Activated T-cell treated with anti-CD3 and anti-CD28 coated beads for 1 hour (primary cell): ENCODE measurements around the gene ADTRP.

Experiments
- DNase-seq: peaks from one replicate; pipeline ENCODE4 v3.0.0-alpha.2; 2020; ENCODE audit warnings: low read depth

The ADTRP gene, protein sequence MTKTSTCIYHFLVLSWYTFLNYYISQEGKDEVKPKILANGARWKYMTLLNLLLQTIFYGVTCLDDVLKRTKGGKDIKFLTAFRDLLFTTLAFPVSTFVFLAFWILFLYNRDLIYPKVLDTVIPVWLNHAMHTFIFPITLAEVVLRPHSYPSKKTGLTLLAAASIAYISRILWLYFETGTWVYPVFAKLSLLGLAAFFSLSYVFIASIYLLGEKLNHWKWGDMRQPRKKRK

DNA sequence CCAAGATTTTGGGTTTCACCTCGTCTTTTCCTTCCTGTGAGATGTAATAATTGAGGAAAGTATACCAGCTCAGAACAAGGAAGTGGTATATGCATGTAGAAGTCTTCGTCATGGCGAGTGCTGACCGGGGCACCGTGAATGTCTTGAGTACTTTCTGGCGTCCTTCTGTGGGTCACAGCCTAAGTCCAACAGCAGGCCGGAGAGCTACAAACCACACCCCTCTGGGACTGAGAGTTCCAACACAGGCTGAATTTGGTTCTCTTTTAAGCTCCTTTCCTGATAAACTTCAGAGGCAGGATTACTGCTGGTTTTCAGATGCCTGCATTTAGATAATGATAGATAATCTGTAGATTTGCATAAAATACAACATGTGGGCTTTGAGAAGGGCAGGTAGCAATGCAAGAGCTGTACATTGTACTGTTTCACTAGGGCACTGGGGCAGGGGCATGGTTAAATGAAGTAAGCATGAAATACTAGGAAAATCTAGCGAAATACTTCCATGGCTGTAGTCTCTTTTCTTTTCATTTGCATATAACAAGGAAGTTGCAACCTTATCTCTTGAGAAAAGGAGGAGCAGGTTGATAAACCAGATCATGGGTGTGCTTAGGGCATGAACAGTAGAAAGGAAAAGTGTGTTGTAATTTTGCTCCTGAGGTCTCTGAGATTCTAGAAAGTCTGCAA is at the start of gene ADTRP:
ADTRP (minus strand) TSS at position 156 of the 681 bp plus-strand sequence; CDS start at position 112, 44 bp downstream.
- no peak for DNase-seq

DNA sequence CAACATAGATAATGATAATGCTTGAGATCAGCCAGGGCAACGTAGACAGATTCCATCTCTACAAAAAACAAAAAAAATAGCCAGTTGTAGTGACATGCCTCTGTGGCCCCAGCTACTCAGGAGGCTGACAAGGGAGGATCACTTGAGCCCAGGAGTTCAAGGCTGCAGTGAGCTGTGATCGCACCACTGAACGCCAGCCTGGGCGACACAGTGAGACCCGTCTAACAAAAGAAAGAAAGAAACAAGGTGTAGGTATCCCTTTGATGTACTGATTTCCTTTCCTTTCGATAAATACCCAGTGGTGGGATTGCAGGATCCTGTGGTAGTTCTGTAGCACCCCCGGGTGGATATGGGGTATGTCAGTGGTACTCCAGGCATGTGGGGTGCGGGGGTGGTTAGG is 48.2 kb upstream of the ADTRP start:
- no peak for DNase-seq

- DNase-seq: no peak
These were observed 46.4 kb upstream of the ADTRP start for GRCh38 chr6:11824986-11825385.

- DNase-seq: no peak
These were observed 43.7 kb upstream of the ADTRP start for GRCh38 chr6:11822346-11822745.

DNA sequence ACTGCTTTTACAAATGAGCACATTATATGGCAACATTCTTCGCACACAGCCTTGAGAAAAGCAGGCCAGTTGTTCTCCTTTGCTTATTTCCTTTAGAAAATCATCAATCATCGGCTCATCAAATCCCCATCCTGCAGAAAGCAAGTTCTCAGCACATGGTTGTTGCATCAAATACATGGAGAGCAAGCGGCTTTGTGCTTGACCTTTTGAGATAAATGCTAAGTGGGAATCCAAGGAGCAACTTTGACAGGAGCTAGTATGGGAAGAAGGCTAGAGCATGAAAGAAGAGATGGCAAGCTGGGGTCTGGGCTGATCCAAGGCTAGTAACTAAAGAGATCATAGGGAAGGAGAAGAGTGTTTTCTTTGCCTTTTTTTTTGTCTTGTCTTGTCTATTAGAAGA is 43.2 kb upstream of the ADTRP start:
- DNase-seq: no peak

GRCh38 chr6:11820821-11821220 is 42.2 kb upstream of the ADTRP start:
- DNase-seq: no peak

DNA sequence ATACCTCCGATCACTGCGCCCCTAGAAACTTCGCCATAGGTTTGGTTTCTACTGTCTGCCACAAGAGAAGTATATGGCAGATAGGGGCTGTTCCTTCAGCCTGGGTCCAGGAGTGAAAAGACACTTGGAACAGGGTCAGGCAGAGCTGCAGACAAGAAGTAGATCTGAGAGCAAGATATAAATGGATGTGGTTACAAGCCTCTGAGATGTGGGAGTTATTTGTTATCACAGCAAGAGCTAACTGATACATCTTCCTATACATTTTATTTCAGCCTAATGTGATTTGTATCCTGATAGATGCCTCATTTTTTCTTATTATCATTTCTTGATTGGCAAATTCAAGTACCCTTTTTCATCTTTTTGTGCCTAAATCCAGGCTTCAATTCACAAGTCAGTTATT is 40.9 kb upstream of the ADTRP start:
- no peak for DNase-seq

DNA sequence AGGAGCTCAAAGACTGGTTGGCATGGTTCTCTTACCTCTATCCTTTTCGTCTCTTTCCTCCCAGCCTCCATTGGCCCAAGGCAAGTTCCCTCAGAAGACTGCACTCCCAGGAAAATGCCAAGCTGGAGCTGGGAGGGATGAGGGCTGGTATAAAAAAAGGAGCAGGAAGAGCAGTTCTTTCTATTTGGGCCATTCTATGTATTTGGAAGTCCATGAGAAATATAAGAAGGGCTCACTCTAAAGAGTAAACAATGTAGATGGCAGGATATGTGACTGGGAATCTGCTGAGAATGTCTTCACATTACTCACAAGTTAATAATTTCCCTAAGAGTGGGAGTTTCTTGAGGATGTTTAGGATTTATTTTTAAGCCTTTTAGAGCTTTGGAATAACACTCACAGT is 36.6 kb upstream of the ADTRP start:
- DNase-seq: no peak

GRCh38 chr6:11814819-11815218 is 36.2 kb upstream of the ADTRP start:
- no peak for DNase-seq

GRCh38 chr6:11814106-11814505 is 35.5 kb upstream of the ADTRP start:
- DNase-seq: no peak

GRCh38 chr6:11813606-11814005 is 35.0 kb upstream of the ADTRP start:
- no peak for DNase-seq

GRCh38 chr6:11812951-11813350 is 34.3 kb upstream of the ADTRP start:
- DNase-seq: no peak

- no peak for DNase-seq
These were observed 33.8 kb upstream of the ADTRP start for GRCh38 chr6:11812439-11812838.

DNA sequence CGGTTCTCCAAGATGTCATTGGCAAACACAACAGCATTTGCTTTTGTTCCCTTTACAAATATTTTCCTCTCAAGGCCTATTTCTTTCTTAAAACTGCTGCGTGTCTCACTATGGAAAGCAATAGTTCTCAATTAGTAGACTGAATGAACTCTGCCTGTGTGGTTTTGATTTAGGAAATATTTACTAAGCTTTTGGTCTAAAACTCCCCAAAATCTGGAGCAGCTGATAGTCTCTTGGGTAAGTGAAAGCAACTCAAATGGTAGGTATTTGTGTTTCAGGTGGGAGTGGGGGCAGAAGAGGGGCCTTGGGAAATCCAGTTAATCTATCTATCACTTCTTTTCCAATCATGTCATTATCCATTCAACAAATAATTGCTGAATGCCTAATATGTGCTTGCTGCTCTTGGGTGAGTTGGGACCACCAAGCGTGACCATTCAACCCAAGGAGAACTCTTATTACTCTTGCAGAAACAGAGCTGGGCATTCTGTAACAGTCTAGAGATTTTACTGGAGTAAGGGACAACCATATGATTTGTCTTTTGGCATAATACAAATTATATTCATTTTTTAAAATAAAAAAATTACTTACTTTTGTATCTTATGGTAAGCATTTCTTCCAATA is 33.2 kb upstream of the ADTRP start:
- no peak for DNase-seq

- DNase-seq: no peak
These were observed 32.4 kb upstream of the ADTRP start for GRCh38 chr6:11810854-11811643.

DNA sequence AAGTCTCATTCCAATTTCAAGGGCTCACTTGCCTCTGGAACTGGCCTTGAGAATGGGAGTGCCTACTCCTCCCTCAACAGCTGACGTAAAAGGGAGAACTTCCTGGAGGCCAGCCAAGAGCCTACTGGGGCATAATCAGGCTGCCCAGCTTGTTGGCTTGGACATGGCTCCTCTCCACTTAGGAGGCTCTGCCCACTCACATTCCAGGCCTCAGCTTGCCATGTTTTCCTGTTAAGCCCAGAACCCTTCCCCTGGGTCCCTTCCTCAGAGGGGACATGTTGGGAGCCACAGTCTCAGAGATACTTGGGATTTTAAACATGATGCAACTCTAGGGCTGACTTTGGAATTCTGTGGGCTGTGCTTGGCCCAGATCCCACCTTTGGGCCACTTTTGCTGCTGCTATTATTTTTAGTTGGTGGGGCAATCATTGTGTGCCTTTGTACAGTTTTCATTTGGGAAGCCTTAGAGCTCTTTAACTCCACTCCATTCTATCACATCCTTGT is 31.5 kb upstream of the ADTRP start:
- DNase-seq: no peak

DNA sequence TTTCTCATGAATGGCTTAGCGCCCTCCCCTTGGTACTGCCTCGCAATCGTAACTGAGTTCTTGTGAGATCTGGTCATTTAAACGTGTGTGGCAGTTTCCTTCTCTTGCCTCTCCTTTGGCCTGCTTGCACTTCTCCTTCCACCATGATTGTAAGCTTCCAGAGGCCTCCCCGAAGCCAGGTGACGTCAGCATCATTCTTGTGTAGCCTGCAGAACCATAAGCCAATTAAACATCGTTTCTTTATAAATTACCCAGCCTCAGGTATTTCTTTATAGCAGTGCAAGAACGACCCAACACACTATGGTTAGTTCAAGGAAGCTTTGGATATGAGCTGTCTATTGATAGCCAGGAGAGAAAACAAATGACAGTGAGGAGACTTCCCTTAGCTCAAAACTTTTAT is 29.5 kb upstream of the ADTRP start:
- DNase-seq: no peak

- no peak for DNase-seq
These were observed 28.1 kb upstream of the ADTRP start for GRCh38 chr6:11806561-11807317.

- DNase-seq: no peak
These were observed 26.9 kb upstream of the ADTRP start for GRCh38 chr6:11805259-11806053.

GRCh38 chr6:11804701-11805100 is 26.1 kb upstream of the ADTRP start:
- DNase-seq: no peak

- DNase-seq: no peak
These were observed 25.5 kb upstream of the ADTRP start for GRCh38 chr6:11804135-11804534.
